Astrocyte (in vitro differentiated cells and primary cell): ENCODE results near the gene MXRA7.

Source experiments
- EZH2 ChIP-seq: IDR thresholded peaks from 2 replicates; pipeline ENCODE4 v1.6.1; 2012; ENCODE audit warnings: mild to moderate bottlenecking, low read length, inconsistent platforms; ENCODE audit not compliant: insufficient read depth
- TF ChIP-seq, protein P1 (sequence below): IDR thresholded peaks from 2 replicates; pipeline ENCODE4 v1.5.1; 2011; ENCODE audit warnings: low read depth, mild to moderate bottlenecking, inconsistent platforms, low read length, moderate library complexity; ENCODE audit not compliant: insufficient read depth

DNA sequence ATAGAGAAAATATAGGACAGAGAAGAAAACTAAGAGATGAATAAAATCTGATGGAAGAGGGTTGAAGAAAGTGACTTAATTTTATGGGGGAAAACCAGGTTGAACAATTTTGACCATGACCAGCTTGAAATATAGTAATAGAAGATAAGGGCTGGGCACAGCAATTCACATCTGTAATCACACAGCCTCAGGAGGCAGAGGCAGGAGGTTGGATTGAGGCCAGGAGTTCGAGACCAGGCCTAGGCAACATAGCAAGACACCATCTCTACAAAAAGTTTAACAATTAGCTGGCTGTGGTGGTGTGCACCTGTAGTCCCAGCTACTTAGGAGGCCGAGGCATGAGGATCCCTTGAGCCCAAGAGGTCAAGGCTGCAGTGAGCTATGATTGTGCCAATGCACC lies 8.7 kb downstream of the MXRA7 start:
- TF ChIP-seq, protein P1, sequence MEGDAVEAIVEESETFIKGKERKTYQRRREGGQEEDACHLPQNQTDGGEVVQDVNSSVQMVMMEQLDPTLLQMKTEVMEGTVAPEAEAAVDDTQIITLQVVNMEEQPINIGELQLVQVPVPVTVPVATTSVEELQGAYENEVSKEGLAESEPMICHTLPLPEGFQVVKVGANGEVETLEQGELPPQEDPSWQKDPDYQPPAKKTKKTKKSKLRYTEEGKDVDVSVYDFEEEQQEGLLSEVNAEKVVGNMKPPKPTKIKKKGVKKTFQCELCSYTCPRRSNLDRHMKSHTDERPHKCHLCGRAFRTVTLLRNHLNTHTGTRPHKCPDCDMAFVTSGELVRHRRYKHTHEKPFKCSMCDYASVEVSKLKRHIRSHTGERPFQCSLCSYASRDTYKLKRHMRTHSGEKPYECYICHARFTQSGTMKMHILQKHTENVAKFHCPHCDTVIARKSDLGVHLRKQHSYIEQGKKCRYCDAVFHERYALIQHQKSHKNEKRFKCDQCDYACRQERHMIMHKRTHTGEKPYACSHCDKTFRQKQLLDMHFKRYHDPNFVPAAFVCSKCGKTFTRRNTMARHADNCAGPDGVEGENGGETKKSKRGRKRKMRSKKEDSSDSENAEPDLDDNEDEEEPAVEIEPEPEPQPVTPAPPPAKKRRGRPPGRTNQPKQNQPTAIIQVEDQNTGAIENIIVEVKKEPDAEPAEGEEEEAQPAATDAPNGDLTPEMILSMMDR, result no peak
- TF ChIP-seq EZH2, result no peak
